GM12892 (cell line): ENCODE results near the gene SMU1.
"Not testable (repeated sequence)": the region's sequence is repeated elsewhere in the genome, so short reads cannot be mapped to it uniquely, and the experiment has no call there.

Experiments
- DNase-seq: peaks from one replicate; pipeline ENCODE4 v3.0.0; 2011; ENCODE audit not compliant: insufficient read length
- FAIRE-seq: peaks from 2 replicates; lab custom pipeline; 2011; peaks lifted over from hg19 to GRCh38; lab: Jason Lieb, UNC
- POLR2A ChIP-seq: IDR thresholded peaks from 2 replicates; pipeline ENCODE4 v1.6.1; 2011; ENCODE audit warnings: low read depth, low read length, control low read depth
- POLR2AphosphoS5 ChIP-seq: IDR thresholded peaks from 2 replicates; pipeline ENCODE4 v1.6.1; 2011; ENCODE audit warnings: low read depth, low read length, control low read depth
- TAF1 ChIP-seq: IDR thresholded peaks from 2 replicates; pipeline ENCODE4 v1.6.1; 2011; ENCODE audit warnings: low read depth, mild to moderate bottlenecking, control low read depth, low read length, borderline replicate concordance

SMU1 gene

GRCh38 chr9:33019797-33020196 lies 56.7 kb downstream of the SMU1 start:
- FAIRE-seq (no peak), DNase-seq (no peak)
- TF ChIP-seq POLR2A (no peak), TAF1 (no peak)

GRCh38 chr9:33017283-33018041 lies 59.0 kb downstream of the SMU1 start:
- no peak for FAIRE-seq
- no peak for DNase-seq
- TF ChIP-seq POLR2AphosphoS5 (no peak), POLR2A (no peak), TAF1 (no peak)

- FAIRE-seq (no peak), DNase-seq (no peak)
- no peak for TF ChIP-seq POLR2AphosphoS5
- TF ChIP-seq POLR2A: no peak
- no peak for TF ChIP-seq TAF1
These were observed 61.8 kb downstream of the SMU1 start for GRCh38 chr9:33014665-33015014.

- TF ChIP-seq TAF1 (no peak), POLR2A (no peak), POLR2AphosphoS5 (no peak)
- FAIRE-seq (peak; percentile 46), DNase-seq (no peak)
These were observed 62.4 kb downstream of the SMU1 start for GRCh38 chr9:33013962-33014664.

- FAIRE-seq (no peak), DNase-seq (no peak)
- TF ChIP-seq POLR2A: no peak
- no peak for TF ChIP-seq TAF1
- TF ChIP-seq POLR2AphosphoS5: no peak
These were observed 64.0 kb downstream of the SMU1 start for GRCh38 chr9:33012328-33013069.

- no peak for TF ChIP-seq POLR2A
- no peak for TF ChIP-seq TAF1
- no peak for TF ChIP-seq POLR2AphosphoS5
- no peak for FAIRE-seq
- DNase-seq: no peak
These were observed 64.6 kb downstream of the SMU1 start for GRCh38 chr9:33011831-33012230.

- no peak for FAIRE-seq
- TF ChIP-seq POLR2A: no peak
- no peak for TF ChIP-seq TAF1
- no peak for TF ChIP-seq POLR2AphosphoS5
- DNase-seq: no peak
These were observed 68.7 kb downstream of the SMU1 start for GRCh38 chr9:33007755-33008154.

GRCh38 chr9:33005335-33005734 lies 71.1 kb downstream of the SMU1 start:
- FAIRE-seq, DNase-seq: not testable (repeated sequence)

GRCh38 chr9:33000682-33001055 lies 75.8 kb downstream of the SMU1 start:
- FAIRE-seq, DNase-seq: not testable (repeated sequence)

GRCh38 chr9:32992595-32993238 lies 83.8 kb downstream of the SMU1 start:
- TF ChIP-seq POLR2A (no peak), POLR2AphosphoS5 (no peak), TAF1 (no peak)
- FAIRE-seq (no peak), DNase-seq (no peak)

GRCh38 chr9:32991897-32992594 lies 84.4 kb downstream of the SMU1 start:
- TF ChIP-seq POLR2A (no peak), POLR2AphosphoS5 (no peak), TAF1 (no peak)
- DNase-seq: no peak
- no peak for FAIRE-seq
